CD4-positive, alpha-beta T cell treated with Interleukin-21 for 1 hour (primary cell): ENCODE measurements around the gene KCNQ5.
"Not testable (repeated sequence)": the region's sequence is repeated elsewhere in the genome, so short reads cannot be mapped to it uniquely, and the experiment has no call there.

ENCODE experiments used
- DNase-seq: peaks from one replicate; pipeline ENCODE4 v3.0.0-alpha.2; 2020

KCNQ5 gene

DNA sequence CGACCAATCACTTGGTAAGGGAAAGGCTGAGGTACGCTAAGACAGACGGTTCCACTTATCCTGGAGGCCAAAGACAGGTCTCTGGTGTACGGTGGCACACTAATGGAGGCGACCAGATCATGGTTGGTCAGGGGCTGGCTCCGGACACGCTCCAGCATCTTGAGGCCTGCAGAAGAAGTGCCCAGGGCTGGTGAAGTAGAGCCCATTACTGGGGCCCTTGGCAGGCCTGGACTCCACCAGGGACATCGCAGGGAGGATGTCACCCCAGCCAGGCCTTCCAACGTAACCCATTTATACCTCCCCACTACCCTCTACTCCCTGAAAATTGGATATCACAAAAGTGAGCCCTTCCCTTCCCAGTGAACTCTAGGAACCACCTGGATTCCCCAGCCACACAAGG, 587.3 kb downstream of the KCNQ5 start:
- DNase-seq: no peak

DNA sequence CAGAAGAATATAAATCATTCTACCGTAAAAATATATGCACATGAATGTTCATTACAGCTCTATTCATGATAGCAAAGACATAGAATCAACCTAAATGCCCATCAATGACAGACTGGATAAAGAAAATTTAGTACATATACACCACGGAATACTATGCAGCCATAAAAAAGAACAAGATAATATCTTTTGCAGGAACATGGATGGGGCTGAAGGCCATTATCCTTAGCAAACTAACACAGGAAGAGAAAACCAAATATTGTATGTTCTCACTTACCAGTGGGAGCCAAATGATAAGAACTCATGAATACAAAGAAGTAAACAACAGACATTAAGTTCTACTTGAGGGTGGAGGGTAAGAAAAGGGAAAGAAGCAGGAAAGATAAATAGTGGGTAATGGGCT, 595.0 kb downstream of the KCNQ5 start:
- no peak for DNase-seq

DNA sequence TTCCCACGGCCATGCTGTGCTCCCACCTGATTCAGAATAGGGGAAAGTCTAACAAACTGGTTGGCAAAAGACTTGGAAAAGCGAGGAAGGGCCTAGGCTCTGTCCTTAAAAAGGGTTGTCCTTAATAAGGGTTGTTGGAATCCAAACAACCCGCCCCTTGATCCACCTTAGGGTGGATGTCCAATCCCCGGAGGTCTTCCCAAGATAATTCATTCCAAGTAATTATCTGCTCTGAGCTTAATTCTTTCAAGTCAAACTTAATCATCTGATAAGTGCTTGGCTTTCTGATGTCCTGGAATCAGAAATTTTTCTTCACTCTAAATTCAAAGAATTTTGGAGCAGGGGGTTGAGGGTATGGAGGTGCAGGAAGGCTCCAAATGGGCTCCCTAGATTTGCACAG, 603.5 kb downstream of the KCNQ5 start, which contains the start of gene KHDC1L:
TSS of gene KHDC1L (minus strand) at position 101 of the 400 bp plus-strand sequence. CDS start at position 13, 88 bp downstream.
- DNase-seq: no peak

DNA sequence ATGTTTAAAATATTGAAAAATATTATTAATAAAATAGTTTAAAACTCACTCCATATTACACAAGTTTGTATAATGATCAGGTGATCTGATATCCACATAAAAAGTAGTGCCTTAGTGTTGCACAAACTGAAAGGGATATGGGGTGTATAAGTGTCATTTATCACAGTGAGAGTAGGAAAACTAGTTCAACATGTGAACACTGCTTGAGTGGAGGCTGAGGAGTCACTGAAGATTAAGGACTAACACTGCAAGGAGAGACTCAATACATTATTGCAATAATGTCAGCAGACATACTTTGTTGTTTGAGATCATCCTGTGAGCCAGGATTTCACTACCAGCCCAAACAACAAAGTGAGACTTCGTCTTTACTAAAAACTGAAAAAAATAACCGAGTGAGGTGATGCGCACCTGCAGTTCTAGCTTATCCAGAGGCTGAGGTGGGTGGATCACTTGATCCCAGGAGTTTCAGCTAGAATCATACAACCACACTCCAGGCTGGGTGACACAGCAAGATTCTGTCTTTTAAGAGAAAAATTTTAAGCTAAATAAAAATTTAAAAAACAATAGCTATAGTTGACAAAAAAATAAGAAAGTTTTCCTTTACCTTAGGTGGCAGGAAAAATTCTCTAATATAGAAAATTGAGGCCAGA, 605.9 kb downstream of the KCNQ5 start:
- DNase-seq: no peak

DNA sequence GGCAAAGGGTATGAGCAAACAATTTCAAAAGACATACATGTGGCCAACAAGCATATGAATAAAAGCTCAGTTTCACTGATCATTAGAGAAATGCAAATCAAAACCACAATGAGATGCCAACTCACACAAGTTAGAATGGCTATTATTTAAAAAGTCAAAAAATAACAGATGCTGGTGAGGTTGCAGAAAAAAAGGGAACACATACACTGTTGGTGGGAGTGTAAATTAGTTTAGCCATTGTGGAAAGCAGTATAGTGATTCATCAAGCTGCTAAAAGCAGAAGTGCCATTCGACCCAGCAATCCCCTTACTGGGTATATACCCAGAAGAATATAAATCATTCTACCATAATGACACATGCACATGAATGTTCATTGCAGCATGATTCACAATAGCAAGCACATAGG, 610.1 kb downstream of the KCNQ5 start:
- no peak for DNase-seq

DNA sequence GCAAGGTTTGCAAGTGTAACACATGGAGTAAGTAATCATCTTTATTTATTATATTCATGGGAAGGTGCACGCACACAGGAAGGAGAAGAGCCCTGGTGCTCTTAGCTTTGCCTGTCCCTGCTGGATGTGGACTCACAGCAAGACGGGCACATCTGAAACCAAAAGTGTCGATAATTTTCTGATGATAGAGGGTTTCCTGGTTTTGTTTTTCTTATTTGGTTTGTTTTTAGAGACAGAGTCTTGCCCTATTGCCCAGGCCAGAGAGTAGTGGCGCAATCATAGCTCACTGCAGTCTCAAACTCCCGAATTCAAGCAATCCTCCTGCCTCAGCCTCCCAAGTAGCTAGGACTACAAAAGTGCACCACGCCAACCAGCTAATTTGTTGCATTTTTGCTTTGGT, 611.2 kb downstream of the KCNQ5 start:
- DNase-seq: no peak

DNA sequence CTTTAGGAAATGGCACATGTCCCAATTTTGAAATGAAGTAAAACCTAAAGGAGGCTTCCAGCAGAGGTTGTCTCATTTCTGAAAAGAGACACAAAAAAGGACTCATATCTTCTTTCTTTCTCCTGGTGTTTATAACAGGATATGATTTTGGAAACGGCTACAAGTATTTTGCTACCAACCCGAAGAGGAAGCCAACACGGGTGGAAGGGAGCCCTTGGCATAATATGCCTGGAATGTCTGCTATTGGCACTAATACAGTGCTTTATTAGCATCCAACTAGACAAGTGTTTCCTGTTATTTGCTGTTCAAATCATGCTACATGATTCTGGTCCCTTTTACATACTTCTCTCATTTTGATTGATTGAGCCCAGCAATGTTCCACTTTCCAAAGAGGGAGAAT, 612.1 kb downstream of the KCNQ5 start:
- not testable (repeated sequence) for DNase-seq

DNA sequence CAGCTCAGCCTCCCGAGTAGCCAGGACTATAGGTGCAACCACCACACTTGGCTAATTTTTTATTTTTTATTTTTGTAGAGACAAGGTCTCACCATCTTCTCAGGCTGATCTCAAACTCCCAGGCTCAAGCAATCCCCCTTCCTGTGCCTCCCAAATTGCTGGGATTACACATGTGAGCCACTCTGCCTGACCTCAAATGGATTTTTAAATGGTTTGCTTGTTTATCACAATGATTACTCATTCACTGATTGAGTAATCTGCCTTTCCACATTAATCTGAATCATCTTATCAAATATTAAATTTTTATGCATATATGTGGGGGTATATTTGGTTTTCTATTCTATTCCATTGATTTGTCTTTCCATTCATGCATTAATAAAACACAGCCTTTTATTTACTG, 612.9 kb downstream of the KCNQ5 start:
- DNase-seq: no peak

DNA sequence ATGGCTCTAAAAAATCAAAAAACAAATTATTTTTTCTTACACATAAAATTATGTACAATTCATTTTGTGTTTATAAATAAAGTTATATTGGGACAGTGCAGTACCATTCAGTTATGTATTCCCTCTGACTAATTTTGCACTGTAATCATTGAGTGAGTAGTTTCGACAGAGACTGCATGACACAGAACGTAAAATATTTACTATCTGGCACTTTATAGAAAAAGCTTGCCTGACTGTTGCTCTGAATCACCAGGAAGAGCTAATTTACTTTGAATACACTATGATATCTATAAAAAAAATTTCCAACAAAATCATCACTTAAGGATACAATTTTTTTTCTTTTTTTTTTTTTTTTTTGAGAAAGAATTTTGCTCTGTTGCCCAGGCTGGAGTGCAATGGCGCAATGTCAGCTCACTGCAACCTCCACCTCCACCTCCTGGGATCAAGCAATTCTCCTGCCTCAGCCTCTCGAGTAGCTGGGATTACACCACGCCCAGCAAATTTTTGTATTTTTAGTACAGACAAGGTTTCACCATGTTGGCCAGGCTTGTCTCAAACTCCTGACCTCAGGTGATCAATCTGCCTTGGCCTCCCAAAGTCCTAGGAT, 614.4 kb downstream of the KCNQ5 start:
- no peak for DNase-seq

DNA sequence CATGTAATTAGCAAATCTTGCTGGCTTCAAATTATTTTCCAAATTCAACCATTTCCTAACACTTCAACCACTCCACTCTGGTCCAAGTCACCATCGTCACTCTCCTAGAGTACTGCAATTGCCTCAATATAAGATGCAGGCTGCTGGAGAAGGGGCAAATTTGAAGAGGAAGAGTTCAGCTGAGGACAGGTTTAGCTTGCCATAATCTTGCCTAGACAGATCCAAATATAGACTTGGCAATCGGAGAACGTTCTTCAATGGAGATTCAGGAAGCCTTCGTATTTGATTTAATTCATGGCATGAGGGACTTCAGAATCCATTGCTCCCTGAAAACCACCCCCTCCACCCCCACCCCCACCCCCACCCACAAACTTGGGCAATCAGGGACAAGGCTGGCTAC, 618.9 kb downstream of the KCNQ5 start:
- no peak for DNase-seq

DNA sequence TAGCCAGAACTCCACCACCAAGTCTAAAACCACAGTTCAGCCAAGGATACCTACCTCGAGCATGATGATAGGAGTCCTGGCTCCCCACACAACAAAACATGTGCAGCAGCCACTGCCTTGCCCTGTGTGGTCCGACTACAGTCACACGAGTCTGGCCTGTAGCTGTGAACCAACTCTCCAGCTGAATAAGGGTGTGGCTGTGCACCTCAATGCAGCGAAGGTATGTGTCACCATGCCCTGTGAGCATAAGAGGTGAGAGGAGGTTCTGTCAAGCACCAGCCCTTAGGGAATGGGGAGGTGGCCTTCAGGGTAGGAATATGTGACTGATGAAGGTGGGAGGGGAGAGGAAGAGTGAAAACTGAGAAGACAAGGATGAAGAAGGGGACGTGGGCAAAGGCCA, 620.1 kb downstream of the KCNQ5 start:
- no peak for DNase-seq
